ENCODE data around the gene FREM3.

Gene FREM3

GRCh38 chr4:143667461-143667860, 33.0 kb downstream of the FREM3 start:
- peak; percentile 21 for DNase-seq (ENCODE audit: low spot score)

- DNase-seq (ENCODE audit: low spot score), result no peak
These were observed 42.1 kb downstream of the FREM3 start for GRCh38 chr4:143658336-143658735.

DNA sequence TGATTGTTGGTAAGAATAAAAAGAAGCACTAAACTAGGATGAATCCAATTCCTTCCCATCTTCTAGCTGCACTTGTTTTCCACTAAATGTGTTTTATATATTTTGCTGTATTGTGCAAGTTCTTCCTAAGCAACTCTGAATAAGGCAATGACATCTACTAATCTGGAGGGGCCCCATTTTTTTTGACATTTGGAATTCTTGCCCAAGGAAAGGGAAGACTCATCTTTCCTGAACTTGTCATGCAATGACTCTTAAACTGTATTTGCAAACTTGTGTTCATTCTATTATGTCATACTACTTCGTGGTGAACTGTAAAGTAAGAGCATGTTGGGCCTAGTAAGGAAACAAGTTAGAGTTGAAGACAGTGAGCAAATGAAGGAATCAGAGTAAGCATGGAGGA, 45.9 kb downstream of the FREM3 start:
- no peak for DNase-seq (ENCODE audit: low spot score)

DNA sequence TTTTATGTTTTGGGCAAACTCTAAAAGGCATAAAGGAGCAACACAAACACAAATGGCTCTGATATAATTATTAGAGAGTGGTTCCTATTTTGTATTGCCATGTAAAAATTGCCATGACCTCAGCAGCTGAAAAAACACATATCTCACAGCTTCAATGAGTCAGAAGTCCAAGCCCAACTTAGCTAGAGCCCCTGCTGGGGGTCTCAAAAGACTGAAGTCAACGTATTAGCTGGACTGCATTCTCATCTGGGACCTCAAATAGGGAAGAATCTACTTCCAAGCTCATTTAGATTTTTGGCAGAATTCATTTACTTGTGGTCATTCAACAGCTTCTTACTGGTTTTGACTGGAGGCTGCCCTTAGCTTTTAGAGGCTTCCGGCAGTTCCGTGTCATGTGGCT, 47.4 kb downstream of the FREM3 start:
- no peak for DNase-seq (ENCODE audit: low spot score)

- DNase-seq (ENCODE audit: low spot score), result no peak
These were observed 57.1 kb downstream of the FREM3 start for GRCh38 chr4:143643399-143643798.

- DNase-seq (ENCODE audit: low spot score), result no peak
These were observed 57.9 kb downstream of the FREM3 start for GRCh38 chr4:143642611-143643010.

DNA sequence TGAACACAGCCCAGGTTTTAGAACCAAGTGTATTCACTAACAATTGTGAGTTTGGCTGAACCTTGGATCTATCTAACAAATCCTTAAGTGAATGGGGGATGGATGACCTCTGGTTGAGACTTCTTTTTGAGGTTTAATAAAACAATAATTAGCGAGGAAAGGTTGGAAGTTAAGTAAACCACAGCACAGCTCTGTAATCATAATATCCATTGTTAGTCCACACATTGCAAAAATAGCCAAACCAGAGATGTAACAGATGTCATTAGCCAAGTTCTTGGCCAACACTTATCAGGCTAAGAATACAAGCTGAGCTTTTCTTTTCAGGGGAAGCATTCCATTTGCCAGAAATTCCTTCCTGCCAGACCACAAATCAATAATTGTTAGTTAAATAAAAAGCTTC, 59.1 kb downstream of the FREM3 start:
- DNase-seq (ENCODE audit: low spot score), result no peak

DNA sequence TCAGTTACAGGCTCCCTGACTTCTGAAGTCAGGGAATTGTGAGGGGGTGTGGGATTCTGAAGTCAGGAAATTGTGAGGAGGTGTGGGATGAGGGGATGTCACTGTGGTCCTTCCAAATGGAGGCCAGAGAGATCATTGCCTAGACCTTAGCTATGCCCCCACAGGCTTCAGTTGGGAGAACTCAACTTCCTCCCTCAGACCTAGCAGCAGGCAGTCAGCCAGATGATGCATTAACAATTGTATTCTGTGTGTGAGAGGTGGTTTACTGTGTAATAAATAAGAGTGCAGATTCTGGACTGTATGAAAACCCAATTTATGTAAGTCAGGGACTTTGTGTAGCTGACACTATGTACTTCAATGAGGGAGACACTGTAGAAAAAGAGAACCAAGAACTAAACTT, 65.7 kb downstream of the FREM3 start:
- no peak for DNase-seq (ENCODE audit: low spot score)

DNA sequence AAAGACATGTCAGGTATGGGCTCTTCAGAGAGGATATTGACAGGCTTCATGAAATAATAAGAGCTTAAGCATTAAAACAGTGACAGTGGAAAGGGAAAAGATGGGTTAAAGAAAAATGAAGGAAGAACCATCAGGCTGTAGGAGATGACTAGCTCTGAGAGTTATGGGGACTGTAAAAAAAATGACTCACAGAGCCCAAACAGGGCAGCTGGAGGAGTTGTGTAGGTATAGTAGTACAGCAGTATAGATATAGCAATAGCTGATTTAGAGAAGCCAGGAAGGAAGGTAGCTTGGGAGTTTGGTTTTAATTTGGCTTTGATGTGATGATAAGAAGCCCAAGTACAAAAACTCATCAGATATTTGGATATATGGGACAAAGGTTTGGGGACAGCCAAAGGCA, 66.6 kb downstream of the FREM3 start:
- no peak for DNase-seq (ENCODE audit: low spot score)

DNA sequence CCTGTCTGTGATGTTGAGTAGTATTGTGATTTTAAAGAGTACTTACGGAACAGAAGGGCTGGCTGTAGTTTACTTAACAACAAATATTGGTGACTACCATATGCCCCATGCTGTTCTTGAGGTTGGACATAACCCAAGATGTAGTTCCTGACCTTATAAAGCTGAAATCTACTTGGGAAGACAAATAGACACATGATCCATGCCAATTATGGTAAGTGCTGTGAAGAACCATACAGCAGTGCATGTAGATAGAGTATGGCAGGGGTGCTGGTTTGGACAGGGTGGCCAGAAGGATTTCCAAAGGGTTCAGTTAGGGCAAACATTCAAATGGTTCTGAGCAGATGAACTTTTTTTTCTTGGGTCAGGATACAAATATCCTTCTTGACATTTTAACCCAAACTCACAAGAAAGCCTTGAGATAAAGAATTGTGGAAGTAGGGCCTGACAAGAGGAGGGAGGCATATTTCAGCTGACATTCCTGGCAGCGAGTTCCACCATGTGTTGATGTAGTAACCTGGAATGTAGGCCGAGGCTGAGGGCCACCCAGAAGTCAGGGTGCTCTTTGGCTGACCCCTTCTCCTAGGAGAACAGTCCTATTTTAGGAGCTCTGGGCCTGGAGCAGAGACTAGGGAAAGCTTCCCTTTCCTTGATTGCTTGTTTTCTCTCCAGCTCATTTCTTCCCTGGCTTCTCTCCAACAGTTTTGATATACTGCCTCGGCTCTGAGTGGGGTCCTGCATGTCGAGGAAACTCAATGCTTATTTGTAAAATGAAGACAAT, 74.2 kb downstream of the FREM3 start:
- peak; percentile 12 for DNase-seq (ENCODE audit: low spot score)

DNA sequence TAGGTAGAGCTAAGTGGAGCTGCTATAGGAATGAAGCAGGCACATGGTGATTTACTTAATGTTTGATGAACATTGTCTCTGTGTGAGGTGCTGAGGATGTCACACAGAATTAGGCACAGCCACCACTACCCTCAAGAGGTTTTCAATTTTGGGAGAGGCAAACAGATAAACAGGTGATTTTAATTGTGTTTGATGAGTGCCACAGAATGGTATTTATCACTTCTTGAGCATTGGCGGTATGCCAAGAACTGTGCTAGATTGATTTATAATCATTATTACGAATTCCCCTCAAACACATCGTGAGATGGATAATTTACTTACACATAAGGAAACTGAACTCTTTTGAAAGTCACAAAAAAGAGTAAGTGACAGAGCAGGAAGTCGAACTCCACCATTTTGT, 74.8 kb downstream of the FREM3 start:
- no peak for DNase-seq (ENCODE audit: low spot score)

DNA sequence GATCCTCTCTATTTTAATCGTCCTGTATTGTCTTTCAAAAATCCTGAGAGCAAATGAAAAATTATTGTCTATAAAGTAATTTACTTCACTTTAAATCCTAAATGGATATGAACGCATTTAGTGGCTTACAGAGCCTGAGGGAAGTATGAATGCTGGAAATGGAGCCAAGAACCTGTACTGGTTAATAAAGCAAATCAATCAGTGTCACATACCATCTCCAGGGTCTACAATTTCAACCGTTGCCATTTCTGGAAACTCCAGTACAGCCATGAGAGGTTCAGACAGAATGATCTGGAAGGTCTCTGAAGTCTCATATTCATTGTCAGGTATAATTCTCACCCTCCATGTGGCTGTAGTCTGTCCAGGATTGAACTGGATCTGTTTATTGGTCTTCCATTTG, 76.6 kb downstream of the FREM3 start:
- DNase-seq (ENCODE audit: low spot score), result no peak

GRCh38 chr4:143618811-143619210, 81.7 kb downstream of the FREM3 start:
- no peak for DNase-seq (ENCODE audit: low spot score)

GRCh38 chr4:143617994-143618679, 82.3 kb downstream of the FREM3 start:
- no peak for DNase-seq (ENCODE audit: low spot score)

DNA sequence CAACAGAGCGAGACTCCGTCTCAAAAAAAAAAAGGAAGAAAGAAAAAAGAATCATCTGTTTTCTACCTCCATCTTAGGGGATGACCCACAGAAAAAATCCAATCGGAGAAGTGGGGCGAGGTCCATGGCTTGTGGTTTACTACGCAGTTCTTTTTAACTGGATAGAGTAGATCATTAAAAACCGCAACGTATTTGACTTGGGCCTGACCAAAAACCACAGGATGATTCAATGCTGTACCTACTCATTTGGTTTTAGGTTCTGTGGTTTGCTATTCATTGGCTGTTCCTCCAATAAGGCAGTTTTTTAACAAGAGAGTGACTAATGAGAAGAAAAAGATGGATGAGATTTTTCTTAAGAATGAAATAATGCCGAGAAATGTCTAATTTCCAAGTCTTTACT, 83.7 kb downstream of the FREM3 start:
- peak; percentile 7 for DNase-seq (ENCODE audit: low spot score)

DNA sequence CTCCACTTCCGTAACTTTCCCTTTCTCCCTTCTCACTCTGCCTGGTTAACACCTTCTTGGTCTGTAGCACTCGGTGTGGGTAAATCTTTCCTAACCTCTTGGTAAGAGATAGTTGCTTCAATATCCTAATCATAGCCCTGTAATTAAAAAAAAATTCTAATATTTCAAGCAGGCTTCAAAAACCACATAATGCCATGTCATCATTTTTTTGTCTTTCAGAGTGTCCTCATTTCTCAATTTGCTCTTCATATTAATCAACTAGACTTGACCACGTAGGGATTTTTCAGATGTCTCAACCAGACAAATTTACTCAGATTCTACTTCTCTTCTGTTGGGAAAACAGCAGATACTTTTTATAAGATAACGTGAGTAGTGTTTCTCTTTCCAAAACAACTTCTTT, 91.0 kb downstream of the FREM3 start:
- DNase-seq (ENCODE audit: low spot score), result no peak

- DNase-seq (ENCODE audit: low spot score), result no peak
These were observed 94.0 kb downstream of the FREM3 start for GRCh38 chr4:143606480-143606879.

- DNase-seq (ENCODE audit: low spot score), result no peak
These were observed 100.6 kb downstream of the FREM3 start for GRCh38 chr4:143599827-143600226.

GRCh38 chr4:143598816-143599215, 101.7 kb downstream of the FREM3 start:
- no peak for DNase-seq (ENCODE audit: low spot score)

GRCh38 chr4:143597276-143597675, 103.2 kb downstream of the FREM3 start:
- no peak for DNase-seq (ENCODE audit: low spot score)

DNA sequence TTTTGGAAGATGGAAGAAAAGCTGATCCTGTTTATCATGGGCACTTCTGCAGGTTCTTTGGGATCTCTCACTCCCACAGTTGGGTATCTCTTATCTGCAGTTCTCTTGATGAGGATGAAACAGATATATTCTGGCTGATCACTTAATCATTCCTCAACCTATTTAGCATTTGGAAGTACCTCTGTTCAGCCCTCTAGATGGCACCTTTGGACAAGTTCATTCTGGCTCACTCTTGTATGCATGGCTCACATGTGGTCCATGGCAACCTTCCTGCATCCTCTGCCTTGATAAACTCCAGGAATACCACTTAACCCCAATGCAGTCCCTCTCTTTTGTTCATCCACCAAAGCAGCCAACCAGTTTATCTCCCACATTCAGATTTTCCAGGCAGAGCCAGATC, 112.8 kb downstream of the FREM3 start:
- no peak for DNase-seq (ENCODE audit: low spot score)

DNA sequence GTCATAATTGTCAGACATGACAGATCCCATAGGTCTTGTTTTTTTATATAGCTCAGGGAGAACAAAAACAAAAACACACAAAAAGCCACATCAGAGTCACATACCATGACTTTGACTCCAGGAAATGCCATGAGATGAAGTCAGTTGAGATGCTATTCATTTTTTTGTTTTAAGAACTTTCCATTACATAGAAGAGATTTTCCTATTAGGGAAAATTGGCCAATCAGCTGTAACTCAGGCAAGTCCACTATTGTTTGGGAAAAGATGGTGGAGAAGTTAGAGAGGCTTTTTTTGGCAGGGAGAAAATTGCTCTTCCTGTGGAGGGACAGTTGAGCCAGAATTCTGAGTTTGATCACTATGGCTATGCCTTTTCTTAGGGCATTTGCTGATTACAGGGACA, 114.4 kb downstream of the FREM3 start:
- peak; percentile 23 for DNase-seq (ENCODE audit: low spot score)

GRCh38 chr4:143585548-143585947, 114.9 kb downstream of the FREM3 start:
- DNase-seq (ENCODE audit: low spot score), result no peak
